Measurements from ENCODE around the gene LTBP4.

LTBP4 gene

DNA sequence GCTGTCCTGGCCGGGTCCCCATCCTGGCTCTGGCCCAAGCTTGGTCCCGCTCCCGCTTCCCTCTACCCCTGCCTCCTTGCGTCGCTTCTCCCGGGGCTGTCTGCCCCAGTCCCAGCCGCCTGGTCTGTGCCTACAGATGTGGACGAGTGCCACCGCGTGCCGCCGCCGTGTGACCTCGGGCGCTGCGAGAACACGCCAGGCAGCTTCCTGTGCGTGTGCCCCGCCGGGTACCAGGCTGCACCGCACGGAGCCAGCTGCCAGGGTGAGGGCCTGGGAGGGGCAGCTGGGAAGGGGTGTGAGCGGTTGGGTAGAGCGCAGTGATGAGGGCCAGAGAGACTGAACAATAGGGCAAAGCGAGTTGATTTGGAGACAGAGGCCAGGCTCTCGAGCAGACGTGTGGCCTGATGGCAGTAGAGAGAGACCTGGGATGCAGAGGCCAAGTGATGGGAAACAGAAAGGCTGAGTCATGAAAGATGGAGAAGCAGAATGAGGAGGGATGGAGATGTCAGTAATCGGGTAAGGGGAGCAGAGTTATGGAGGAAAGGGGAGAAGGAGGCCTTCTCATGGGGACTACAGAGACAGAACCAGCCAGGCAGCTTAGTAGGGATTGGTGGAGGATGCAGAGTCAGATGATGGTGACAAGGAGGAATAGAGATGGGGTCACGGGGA is 9.4 kb downstream of the LTBP4 start:
- Histone ChIP-seq H3K36me3 (replicated peaks) (no peaks in the 10 kb centered on the region), H3K27ac (no peak overlapping the region), H3K27me3 (replicated peaks) (no peaks in the 10 kb centered on the region), H3K4me3 (ENCODE audit: low read depth, low read length) (peak overlapping the region; percentile 48)
- TF ChIP-seq, protein P1, sequence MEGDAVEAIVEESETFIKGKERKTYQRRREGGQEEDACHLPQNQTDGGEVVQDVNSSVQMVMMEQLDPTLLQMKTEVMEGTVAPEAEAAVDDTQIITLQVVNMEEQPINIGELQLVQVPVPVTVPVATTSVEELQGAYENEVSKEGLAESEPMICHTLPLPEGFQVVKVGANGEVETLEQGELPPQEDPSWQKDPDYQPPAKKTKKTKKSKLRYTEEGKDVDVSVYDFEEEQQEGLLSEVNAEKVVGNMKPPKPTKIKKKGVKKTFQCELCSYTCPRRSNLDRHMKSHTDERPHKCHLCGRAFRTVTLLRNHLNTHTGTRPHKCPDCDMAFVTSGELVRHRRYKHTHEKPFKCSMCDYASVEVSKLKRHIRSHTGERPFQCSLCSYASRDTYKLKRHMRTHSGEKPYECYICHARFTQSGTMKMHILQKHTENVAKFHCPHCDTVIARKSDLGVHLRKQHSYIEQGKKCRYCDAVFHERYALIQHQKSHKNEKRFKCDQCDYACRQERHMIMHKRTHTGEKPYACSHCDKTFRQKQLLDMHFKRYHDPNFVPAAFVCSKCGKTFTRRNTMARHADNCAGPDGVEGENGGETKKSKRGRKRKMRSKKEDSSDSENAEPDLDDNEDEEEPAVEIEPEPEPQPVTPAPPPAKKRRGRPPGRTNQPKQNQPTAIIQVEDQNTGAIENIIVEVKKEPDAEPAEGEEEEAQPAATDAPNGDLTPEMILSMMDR (IDR thresholded peaks at IDR 0.05; ENCODE audit: low read depth, low read length, missing control alignments) = no peak
- in situ Hi-C loops (cut with HindIII; ENCODE audit: low pct_ligation_motif_present, low sequenced_read_pairs) = no loop called here
- DNase-seq = no peak

DNA sequence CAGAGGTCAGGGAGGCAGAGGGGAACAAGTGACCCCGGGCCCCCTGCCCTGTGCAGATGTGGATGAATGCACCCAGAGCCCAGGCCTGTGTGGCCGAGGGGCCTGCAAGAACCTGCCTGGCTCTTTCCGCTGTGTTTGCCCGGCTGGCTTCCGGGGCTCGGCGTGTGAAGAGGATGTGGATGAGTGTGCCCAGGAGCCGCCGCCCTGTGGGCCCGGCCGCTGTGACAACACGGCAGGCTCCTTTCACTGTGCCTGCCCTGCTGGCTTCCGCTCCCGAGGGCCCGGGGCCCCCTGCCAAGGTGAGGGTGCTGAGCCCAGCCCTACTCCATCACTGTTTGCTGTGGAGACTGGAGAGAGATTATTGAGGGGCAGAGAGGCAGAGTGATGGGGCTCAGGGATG is 9.9 kb downstream of the LTBP4 start:
- Histone ChIP-seq H3K27me3 (replicated peaks) (no peaks in the 10 kb centered on the region), H3K27ac (no peak overlapping the region), H3K4me3 (ENCODE audit: low read depth, low read length) (no peak overlapping the region), H3K36me3 (replicated peaks) (no peaks in the 10 kb centered on the region)
- TF ChIP-seq, protein P1 (IDR thresholded peaks at IDR 0.05; ENCODE audit: low read depth, low read length, missing control alignments) = no peak
- DNase-seq = no peak
- in situ Hi-C loops (cut with HindIII; ENCODE audit: low pct_ligation_motif_present, low sequenced_read_pairs) = no loop called here

DNA sequence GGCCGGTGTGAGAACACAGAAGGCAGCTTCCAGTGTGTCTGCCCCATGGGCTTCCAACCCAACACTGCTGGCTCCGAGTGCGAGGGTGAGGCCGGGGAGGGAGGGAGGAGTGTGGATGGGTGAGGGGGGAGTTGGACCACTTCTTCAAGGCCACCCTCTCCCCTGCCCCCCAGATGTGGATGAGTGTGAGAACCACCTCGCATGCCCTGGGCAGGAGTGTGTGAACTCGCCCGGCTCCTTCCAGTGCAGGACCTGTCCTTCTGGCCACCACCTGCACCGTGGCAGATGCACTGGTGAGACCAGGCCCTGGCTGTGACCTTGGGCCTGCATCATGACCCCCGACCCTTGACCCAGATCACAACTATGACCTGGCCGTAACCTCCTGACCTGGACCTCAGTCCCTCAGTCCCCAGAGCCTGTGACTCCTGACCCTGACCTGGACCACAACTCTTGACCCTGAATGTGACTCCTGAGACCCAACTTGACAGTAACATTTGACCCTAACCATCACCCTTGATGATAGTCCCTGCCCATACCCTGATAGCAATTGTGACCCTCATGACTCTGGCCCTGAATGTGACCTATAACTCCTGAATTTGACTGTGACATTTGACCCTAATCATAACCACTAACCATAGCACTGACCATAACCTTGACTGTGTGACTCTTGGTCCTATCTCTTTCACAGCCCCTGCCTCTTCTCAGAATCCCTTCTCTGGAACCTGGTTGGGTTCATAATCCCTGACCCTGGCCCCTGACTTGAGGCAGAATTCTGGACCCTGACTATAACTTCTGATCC is 10.9 kb downstream of the LTBP4 start:
- no peak overlapping the region for H3K4me3 ChIP-seq (ENCODE audit: low read depth, low read length)
- no peaks in the 10 kb centered on the region for H3K27me3 ChIP-seq (replicated peaks)
- TF ChIP-seq, protein P1 (IDR thresholded peaks at IDR 0.05; ENCODE audit: low read depth, low read length, missing control alignments) = no peak
- H3K36me3 ChIP-seq (replicated peaks) = no peaks in the 10 kb centered on the region
- in situ Hi-C loops (cut with HindIII; ENCODE audit: low pct_ligation_motif_present, low sequenced_read_pairs) = no loop called here
- no peak overlapping the region for H3K27ac ChIP-seq
- no peak for DNase-seq

DNA sequence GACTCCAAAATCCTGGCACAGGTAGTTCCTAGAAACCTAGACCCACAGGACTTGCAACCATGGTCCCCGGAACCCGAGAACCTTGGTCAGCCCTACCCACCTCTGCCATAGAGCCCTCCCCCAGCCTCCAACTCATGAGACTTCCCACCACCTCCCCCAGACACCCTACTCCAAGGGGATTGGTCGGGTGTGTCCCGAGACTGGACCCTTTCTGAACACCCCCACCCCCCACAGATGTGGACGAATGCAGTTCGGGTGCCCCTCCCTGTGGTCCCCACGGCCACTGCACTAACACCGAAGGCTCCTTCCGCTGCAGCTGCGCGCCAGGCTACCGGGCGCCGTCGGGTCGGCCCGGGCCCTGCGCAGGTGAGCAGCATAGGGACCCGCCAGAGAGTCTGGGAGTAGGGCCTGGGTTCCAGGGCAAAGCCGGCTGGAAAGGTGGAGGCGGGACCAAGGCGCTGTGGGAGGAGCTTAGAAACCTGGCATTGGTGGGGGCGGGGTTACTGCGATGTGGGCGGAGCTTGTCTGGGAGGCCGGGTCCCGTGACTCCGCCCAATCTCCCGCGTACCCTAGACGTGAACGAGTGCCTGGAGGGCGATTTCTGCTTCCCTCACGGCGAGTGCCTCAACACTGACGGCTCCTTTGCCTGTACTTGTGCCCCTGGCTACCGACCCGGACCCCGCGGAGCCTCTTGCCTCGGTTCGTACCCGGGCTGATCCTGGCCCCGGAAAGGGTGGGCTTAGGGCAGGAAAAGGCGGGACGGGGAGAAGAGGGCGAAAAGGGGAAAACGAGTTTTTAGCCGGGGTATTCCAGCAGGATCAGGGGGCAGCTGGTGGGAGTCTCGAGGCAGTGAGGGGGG is 11.9 kb downstream of the LTBP4 start:
- H3K4me3 ChIP-seq (ENCODE audit: low read depth, low read length) = peak overlapping the region; percentile 86
- peak; percentile 57 for DNase-seq
- peak overlapping the region; percentile 52 for H3K27ac ChIP-seq
- in situ Hi-C loops (cut with HindIII; ENCODE audit: low pct_ligation_motif_present, low sequenced_read_pairs) = no loop called here
- no peaks in the 10 kb centered on the region for H3K27me3 ChIP-seq (replicated peaks)
- H3K36me3 ChIP-seq (replicated peaks) = no peaks in the 10 kb centered on the region
- TF ChIP-seq, protein P1 (IDR thresholded peaks at IDR 0.05; ENCODE audit: low read depth, low read length, missing control alignments) = no peak

DNA sequence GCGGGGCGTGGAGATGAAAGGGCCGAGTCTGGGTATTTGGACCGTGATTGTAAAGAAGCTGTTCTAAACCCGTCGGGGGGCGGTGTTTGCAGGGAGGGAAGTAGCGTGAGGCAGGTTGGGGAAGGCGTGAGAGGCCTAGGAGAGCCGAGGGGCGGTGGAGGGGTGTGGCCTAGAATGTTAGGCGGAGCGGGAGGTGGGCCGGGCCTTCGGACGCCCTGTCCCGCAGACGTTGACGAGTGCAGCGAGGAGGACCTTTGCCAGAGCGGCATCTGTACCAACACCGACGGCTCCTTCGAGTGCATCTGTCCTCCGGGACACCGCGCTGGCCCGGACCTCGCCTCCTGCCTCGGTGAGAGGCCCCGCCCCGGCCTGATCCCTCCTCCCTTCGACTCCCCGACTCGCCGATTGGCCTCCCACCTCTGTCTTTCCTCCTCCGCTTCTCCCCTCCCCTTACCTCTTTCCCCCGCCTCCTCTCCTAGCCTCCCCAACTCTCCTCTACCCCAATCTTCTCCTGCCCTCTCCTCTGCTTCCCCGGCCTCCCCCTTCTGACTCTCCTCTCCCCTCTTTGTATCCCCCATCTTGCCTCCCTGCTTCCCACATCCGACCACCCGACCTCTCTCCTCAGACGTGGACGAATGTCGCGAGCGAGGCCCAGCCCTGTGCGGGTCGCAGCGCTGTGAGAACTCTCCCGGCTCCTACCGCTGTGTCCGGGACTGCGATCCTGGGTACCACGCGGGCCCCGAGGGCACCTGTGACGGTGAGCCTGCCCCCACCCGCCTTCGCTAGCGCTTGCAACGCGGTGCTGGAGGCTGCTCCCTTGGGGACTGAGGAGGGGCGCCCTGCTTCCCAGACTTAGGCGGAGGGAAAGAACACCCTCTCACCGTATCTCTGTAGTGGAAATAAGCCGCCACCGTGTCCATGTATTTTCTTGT is 12.8 kb downstream of the LTBP4 start:
- in situ Hi-C loops (cut with HindIII; ENCODE audit: low pct_ligation_motif_present, low sequenced_read_pairs) = no loop called here
- TF ChIP-seq, protein P1 (IDR thresholded peaks at IDR 0.05; ENCODE audit: low read depth, low read length, missing control alignments) = no peak
- Histone ChIP-seq H3K27me3 (replicated peaks) (no peaks in the 10 kb centered on the region), H3K27ac (peak overlapping the region; percentile 59), H3K36me3 (replicated peaks) (no peaks in the 10 kb centered on the region), H3K4me3 (ENCODE audit: low read depth, low read length) (peak overlapping the region; percentile 86)
- DNase-seq = peak; percentile 85
